Measurements from ENCODE around the gene TMED5. TPM values are rescaled to one million over a fixed set of nuclear protein-coding genes. Genes with fewer than 3 reads are reported as not detected.

The TMED5 gene
- total and polyA plus RNA-seq, 2 of the 4 experiments (the other 2 are of a cell fraction): 20.1 to 38.1 TPM

DNA sequence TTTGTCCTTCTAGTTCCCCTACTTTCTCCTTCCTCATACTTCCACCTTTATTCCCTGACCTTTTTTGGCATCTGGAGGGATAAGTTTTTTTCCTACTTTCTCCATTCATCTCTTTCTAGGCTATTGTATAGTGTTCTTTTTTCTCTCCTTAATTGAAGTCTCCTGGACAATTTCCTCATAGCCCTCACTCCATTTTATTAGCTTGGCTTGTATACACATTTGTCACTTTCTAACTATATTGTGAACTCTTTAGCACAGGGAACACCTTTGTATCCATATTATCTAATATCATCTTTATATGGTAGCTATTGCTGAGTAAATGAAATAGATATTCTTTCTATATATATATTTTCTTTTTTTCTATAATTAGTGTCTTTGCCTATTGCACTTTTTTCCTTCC is 47.6 kb downstream of the TMED5 start:
- Histone ChIP-seq H4K8ac (ENCODE audit: low read depth in 2 of 2, low read length in 2 of 2) (no peak overlapping the region), H2AFZ (replicated peaks; ENCODE audit: low read length, poor library complexity) (no peak overlapping the region), H3K9me1 (ENCODE audit: insufficient read depth, low read length) (0 out of 2 replicates have a peak, but pooled peaks cover 4% of the 10 kb centered on the region), H4K5ac (ENCODE audit: low read depth, low read length) (no peak overlapping the region), H3K23ac (ENCODE audit: low read depth, low read length) (no peak overlapping the region), H3K36me3 (ENCODE audit: control insufficient read depth, insufficient read depth, low read length) (peaks cover 10% of the 10 kb centered on the region), H2BK15ac (ENCODE audit: low read depth, low read length) (no peak overlapping the region), H3K9me3 (ENCODE audit: control insufficient read depth, insufficient read depth, low read length) (no peaks in the 10 kb centered on the region), H3K27ac (ENCODE audit: insufficient read depth, low read length) (no peak overlapping the region), H3K18ac (ENCODE audit: low read depth, low read length) (no peak overlapping the region), H3K9ac (ENCODE audit: low read depth, low read length) (no peak overlapping the region), H3K79me1 (ENCODE audit: low read depth in 1 of 2, low read length in 2 of 2) (peaks cover 0 to 20% of the 10 kb centered on the region in 2 experiments; a peak in 2 of 4 replicates), H3K4ac (ENCODE audit: low read depth, low read length) (no peak overlapping the region), H3K4me2 (ENCODE audit: low read depth, low read length) (no peak overlapping the region), H2BK20ac (ENCODE audit: low read depth, low read length) (no peak overlapping the region), H2BK120ac (ENCODE audit: low read depth, low read length) (no peak overlapping the region), H3K4me1 (ENCODE audit: control insufficient read depth, insufficient read depth, low read length) (no peaks in the 10 kb centered on the region), H2AK9ac (replicated peaks; ENCODE audit: low read depth, low read length, poor library complexity) (no peak overlapping the region), H3K14ac (replicated peaks; ENCODE audit: low read depth, low read length) (no peak overlapping the region), H4K91ac (ENCODE audit: insufficient read depth, low read depth, low read length) (no peak overlapping the region), H2BK5ac (ENCODE audit: low read depth, low read length, poor library complexity, severe bottlenecking) (no peak overlapping the region), H2AK5ac (ENCODE audit: low read depth, low read length) (no peak overlapping the region), H3K27me3 (ENCODE audit: control insufficient read depth, insufficient read depth, low read length) (no peaks in the 10 kb centered on the region), H3K56ac (ENCODE audit: extremely low read depth, insufficient read depth, low read length) (no peak overlapping the region), H4K20me1 (ENCODE audit: insufficient read depth, low read length) (no peaks in the 10 kb centered on the region), H3K4me3 (ENCODE audit: insufficient read depth, low read depth, low read length) (no peak overlapping the region)
- ATAC-seq (ENCODE audit: low read depth) (no peak), DNase-seq (no peak)
- in situ Hi-C loops (cut with MboI; ENCODE audit: low sequenced_read_pairs): no loop called here
- CTCF ChIA-PET: interaction anchor here (0.9 to 1.5 kb wide), 2 partner anchors 15 to 17 kb away, joined by 3 to 4 read pairs; no protein-coding TSS in a partner anchor
- intact Hi-C loops (cut with micrococcal nuclease): loop anchor here (5.0 kb wide), 1 partner anchor 45 kb away; no protein-coding TSS in a partner anchor
- BruUV-seq (replicated peaks): no TSS peak
- POLR2A ChIA-PET (ENCODE audit: unreplicated experiment): no interaction called here
- TF ChIP-seq CHD1 (IDR thresholded peaks at IDR 0.05; ENCODE audit: low read depth, low read length) (no peak), FOS (IDR thresholded peaks at IDR 0.05; ENCODE audit: low read depth, low read length) (no peak)
- dilution Hi-C loops (cut with HindIII; ENCODE audit: low sequenced_read_pairs, unreplicated experiment): no loop called here

Measured in IMR-90 (cell line).